BE2C (cell line): ENCODE results near the gene NIPAL3.
A peak's percentile ranks its signal among the peaks of the same experiment; 100 is the strongest.

Source experiments
- DNase-seq: peaks from one replicate; pipeline ENCODE4 v3.0.0-alpha.2; 2020
- H3K27me3 ChIP-seq: fragments of 250-450 bp; sonication (Bioruptor Pico); 2 replicates; pipeline ENCODE4 v1.5.1; 2020; ENCODE audit warnings: mild to moderate bottlenecking
- H3K36me3 ChIP-seq: fragments of 250-450 bp; sonication (Bioruptor Pico); 2 replicates; pipeline ENCODE4 v1.5.1; 2020; ENCODE audit warnings: mild to moderate bottlenecking
- H3K4me1 ChIP-seq: fragments of 250-450 bp; sonication (Bioruptor Pico); 2 replicates; pipeline ENCODE4 v1.5.1; 2020
- H3K4me3 ChIP-seq: 2 replicates; pipeline ENCODE4 v1.5.1; 2011; ENCODE audit warnings: low read depth, low read length
- H3K9me3 ChIP-seq: fragments of 250-450 bp; sonication (Bioruptor Pico); 2 replicates; pipeline ENCODE4 v1.5.1; 2020
- CTCF ChIP-seq: IDR thresholded peaks from 2 replicates; pipeline ENCODE4 v1.5.1; 2012; ENCODE audit warnings: mild to moderate bottlenecking, low read depth, low read length

The NIPAL3 gene

DNA sequence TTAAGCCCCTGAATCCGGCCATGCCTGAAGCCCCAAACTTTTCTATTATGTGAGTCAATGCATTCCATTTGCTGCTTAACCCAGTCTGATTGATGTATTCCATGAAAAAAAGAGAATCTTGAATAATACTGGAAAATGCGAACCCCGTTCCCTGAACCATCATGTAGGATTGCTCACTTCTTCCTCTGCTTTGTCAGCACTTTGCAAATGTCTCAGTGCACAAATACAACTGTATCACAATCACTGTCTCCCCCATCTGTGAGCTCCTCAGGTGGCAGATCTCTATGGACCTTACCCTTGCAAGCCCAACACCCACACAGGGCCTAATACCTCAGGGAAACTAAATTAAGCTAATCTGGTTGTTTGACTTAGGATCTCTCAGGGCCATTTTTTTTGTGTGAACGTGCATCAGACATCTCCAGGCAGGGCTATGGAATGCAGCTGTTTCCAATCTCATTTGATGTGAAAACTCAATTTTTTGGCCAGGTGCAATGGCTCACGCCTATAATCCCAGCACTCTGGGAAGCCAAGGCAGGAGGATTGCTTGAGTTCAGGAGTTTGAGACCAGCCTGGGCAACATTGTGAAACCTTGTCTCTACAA, 84.9 kb downstream of the NIPAL3 start:
- no peak overlapping the region for H3K4me3 ChIP-seq
- no peaks in the 10 kb centered on the region for H3K4me1 ChIP-seq
- TF ChIP-seq CTCF = no peak
- no peaks in the 10 kb centered on the region for H3K9me3 ChIP-seq
- DNase-seq = no peak
- H3K27me3 ChIP-seq = peaks cover 34% of the 10 kb centered on the region
- H3K36me3 ChIP-seq = no peaks in the 10 kb centered on the region

DNA sequence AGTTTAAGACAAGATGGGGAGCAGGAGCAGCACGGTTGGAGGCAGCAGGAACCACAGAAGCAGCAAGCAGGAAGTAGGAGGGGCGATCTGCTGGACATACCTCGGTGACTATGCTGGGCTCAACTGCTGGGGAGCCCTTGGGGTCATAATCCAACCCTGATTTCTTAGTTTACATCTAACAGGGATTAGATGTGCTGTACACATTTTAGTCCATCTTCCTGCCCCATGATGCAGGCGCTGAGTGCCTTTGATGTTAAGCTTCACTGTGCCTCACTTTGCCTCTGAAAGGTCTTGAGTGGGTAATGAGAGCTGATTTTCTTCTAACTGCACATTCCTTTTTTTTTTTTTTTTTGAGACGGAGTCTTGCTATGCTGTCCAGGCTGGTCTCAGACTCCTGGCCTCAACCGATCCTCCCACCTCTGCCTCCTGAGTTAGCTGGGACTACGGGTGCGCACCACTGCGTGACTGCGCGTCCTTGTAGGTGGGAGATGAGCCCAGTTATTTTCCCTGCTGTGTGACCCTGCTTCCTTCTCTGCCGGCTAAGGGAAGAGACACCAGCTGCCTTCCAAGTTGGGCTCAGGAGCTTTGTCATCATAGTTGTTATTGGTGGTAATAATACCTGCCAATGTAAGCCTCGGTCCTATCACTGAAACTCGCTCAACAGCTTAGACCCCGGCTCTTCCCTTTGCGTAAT, 85.9 kb downstream of the NIPAL3 start:
- no peak for TF ChIP-seq CTCF
- H3K4me3 ChIP-seq = no peak overlapping the region
- no peaks in the 10 kb centered on the region for H3K4me1 ChIP-seq
- no peaks in the 10 kb centered on the region for H3K36me3 ChIP-seq
- no peaks in the 10 kb centered on the region for H3K9me3 ChIP-seq
- H3K27me3 ChIP-seq = peaks cover 38% of the 10 kb centered on the region
- DNase-seq = no peak

DNA sequence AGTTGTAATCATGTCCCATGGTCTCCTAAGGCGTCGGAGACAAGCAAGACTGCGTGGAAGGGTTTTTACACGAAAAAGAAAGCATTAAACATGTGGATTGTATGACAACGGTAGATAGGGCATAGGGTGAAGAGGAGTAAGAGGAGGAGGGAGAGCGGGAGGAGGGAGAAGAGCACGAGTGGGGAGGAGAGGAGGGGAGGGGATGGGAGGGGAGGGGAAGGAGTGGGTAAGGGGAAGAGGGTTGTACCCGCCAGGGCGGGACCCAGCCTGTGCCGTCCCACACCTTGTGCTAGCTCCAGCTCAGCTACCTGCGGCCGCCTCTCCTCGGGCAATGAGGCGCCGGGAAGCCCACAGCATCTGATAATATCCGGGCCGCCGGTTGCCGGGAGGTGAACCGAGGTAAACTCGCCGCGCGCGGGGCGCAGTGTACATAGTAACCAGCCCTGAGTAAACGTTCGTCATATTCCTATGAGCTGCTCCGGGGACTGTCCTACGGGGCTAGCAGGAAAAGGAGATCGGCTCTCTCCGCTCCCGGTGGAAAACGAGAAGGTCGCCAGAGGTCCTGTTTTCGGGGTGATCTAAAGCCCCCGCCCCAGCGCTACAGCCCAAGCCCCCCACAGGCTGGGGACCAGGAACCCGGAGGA, 86.6 kb downstream of the NIPAL3 start:
- no peaks in the 10 kb centered on the region for H3K9me3 ChIP-seq
- DNase-seq = peak; percentile 13
- TF ChIP-seq CTCF = no peak
- peak overlapping the region; percentile 48 for H3K4me3 ChIP-seq
- peaks cover 42% of the 10 kb centered on the region for H3K27me3 ChIP-seq
- H3K4me1 ChIP-seq = no peaks in the 10 kb centered on the region
- no peaks in the 10 kb centered on the region for H3K36me3 ChIP-seq

DNA sequence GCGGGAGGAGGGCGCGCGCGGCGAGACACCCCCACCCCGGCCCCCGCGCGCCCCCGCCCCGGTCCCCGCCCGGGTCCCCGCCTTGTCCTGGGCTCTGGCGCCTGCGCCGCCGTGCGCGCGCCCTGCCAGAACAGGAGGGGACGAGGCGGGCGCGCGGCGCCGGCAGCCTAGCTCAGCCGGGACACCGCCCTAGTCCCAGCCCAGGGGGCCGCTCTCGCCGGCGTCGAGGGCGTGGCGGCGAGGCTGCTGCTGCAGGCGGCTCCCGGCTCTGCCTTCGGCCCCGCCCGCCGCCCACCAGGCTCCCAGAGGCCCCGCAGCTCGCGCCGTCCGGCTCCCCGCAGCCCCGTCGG, 87.1 kb downstream of the NIPAL3 start, which contains the start of gene RCAN3:
Gene RCAN3 (plus strand): TSS at position 128 of the 350 bp plus-strand sequence. CDS start 11,537 bp downstream, outside the sequence.
- Histone ChIP-seq H3K4me1 (no peaks in the 10 kb centered on the region), H3K9me3 (no peaks in the 10 kb centered on the region), H3K27me3 (peaks cover 44% of the 10 kb centered on the region), H3K4me3 (peak within 1 kb of the TSS; percentile 48), H3K36me3 (no peaks in the 10 kb centered on the region)
- no peak for TF ChIP-seq CTCF
- DNase-seq = peak; percentile 71

DNA sequence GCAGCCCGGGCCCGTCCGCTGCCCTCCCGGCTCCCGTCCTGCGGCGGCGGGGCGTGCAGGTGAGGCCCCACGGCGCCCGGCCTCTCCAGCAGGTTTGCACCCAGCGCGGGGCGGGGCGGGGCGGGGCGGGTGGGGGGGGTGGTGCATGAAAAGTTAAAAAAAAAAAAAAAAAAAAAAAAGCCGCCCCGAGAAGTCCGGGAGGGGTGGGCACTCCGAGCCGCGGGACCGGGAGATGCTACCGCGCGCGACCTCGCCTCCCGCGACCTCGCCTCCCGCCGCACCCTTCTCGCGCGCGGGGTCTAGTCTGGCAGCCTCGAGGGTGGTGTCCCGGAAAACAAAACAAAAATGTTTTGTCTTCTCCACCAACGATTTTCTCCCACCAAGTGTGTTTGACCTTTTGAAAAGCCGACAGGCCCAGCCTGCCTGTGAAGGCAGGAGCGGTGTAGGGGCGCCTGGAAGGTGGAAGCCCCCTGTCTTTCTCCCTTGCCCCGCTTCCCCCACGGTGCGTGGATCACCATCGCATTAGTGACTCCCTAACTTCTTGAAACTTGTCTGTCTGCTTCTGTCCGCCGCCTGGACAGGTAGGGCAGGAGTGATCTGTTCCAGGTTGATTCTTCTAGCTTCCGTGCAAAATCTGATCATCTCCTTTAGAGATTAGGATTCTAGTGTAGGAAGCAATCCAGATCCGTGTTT, 87.6 kb downstream of the NIPAL3 start:
- no peaks in the 10 kb centered on the region for H3K9me3 ChIP-seq
- TF ChIP-seq CTCF = no peak
- H3K4me1 ChIP-seq = no peaks in the 10 kb centered on the region
- no peak for DNase-seq
- H3K36me3 ChIP-seq = no peaks in the 10 kb centered on the region
- H3K4me3 ChIP-seq = no peak overlapping the region
- H3K27me3 ChIP-seq = peaks cover 40% of the 10 kb centered on the region
